Caco-2 (cell line): ENCODE data around the gene CYP20A1. TPM values are rescaled to one million over a fixed set of nuclear protein-coding genes. Genes with fewer than 3 reads are reported as not detected.

Source experiments
- BruUV-seq: library from RNA; stranded (reverse); fragments of 400-500 nt; replicated peaks from 2 replicates; lab custom pipeline; 2021; lab: Mats Ljungman, UMichigan
- CTCF ChIA-PET: fragments of 300-600 bp; sonication (Branson Sonifier 250); formaldehyde crosslinking; loops from one replicate; lab custom pipeline; 2022; ENCODE audit warnings: antibody characterized with exemption; lab: Charles Lee
- POLR2A ChIA-PET: fragments of 300-600 bp; sonication (Branson Sonifier 250); formaldehyde crosslinking; loops from one replicate; lab custom pipeline; 2022; ENCODE audit warnings: antibody characterized with exemption; lab: Charles Lee
- DNase-seq, 2 experiments: peaks; one replicate each; pipeline versions ENCODE4 v3.0.0 to v3.0.0-alpha.2; 2020 to 2022
- H3K27me3 ChIP-seq: replicated peaks from 2 replicates; pipeline ENCODE4 v1.6.0; 2011; ENCODE audit warnings: low read length; ENCODE audit not compliant: control insufficient read depth, insufficient read depth
- H3K36me3 ChIP-seq: 2 replicates; pipeline ENCODE4 v1.5.1; 2011; ENCODE audit warnings: low read length; ENCODE audit not compliant: control insufficient read depth, insufficient read depth
- H3K4me1 ChIP-seq: fragments of 250-450 bp; sonication (Bioruptor Pico); 2 replicates; pipeline ENCODE4 v1.5.1; 2020; ENCODE audit warnings: mild to moderate bottlenecking
- H3K4me3 ChIP-seq: 2 replicates; pipeline ENCODE4 v1.5.1; 2011; ENCODE audit warnings: low read depth, mild to moderate bottlenecking, control low read depth, low read length
- H3K9me3 ChIP-seq: fragments of 250-450 bp; sonication (Bioruptor Pico); 2 replicates; pipeline ENCODE4 v1.5.1; 2020; ENCODE audit warnings: mild to moderate bottlenecking, moderate library complexity
- H3K27ac Mint-ChIP-seq: one replicate; pipeline ENCODE4 v1.8.0; 2022; ENCODE audit warnings: mixed read lengths; ENCODE audit not compliant: unreplicated experiment
- H3K27me3 Mint-ChIP-seq: one replicate; pipeline ENCODE4 v1.8.0; 2022; ENCODE audit warnings: mixed read lengths; ENCODE audit not compliant: insufficient read depth, unreplicated experiment
- H3K36me3 Mint-ChIP-seq: one replicate; pipeline ENCODE4 v1.8.0; 2022; ENCODE audit warnings: mild to moderate bottlenecking, mixed read lengths; ENCODE audit not compliant: insufficient read depth, unreplicated experiment
- H3K4me1 Mint-ChIP-seq: one replicate; pipeline ENCODE4 v1.8.0; 2022; ENCODE audit warnings: low read depth, mixed read lengths; ENCODE audit not compliant: unreplicated experiment
- H3K4me3 Mint-ChIP-seq: one replicate; pipeline ENCODE4 v1.8.0; 2022; ENCODE audit warnings: mild to moderate bottlenecking, moderate library complexity, mixed read lengths; ENCODE audit not compliant: unreplicated experiment
- H3K9me3 Mint-ChIP-seq: one replicate; pipeline ENCODE4 v1.8.0; 2022; ENCODE audit warnings: mixed read lengths; ENCODE audit not compliant: unreplicated experiment
- CTCF ChIP-seq, 2 experiments: fragments of 200-600 bp in 1 of 2; IDR thresholded peaks; 1 replicate in 1 of 2; 2 replicates in 1 of 2; pipeline versions ENCODE4 v1.5.1 to v1.8.0; 2011 to 2022; ENCODE audit warnings: antibody characterized with exemption in 1 of 2, control low read depth in 1 of 2, inconsistent platforms in 1 of 2, low read depth in 1 of 2, low read length in 1 of 2, mild to moderate bottlenecking in 1 of 2, moderate library complexity in 1 of 2; ENCODE audit not compliant: insufficient read depth in 1 of 2, severe bottlenecking in 1 of 2, unreplicated experiment in 1 of 2
- intact Hi-C: fragments of 100-400 bp; cut with micrococcal nuclease; formaldehyde crosslinking; loops from one replicate; pipeline ENCODE4 v1.10.0; 2022; ENCODE audit not compliant: unreplicated experiment
- total RNA-seq: library from RNA; stranded (reverse); gene quantifications from 2 replicates; pipeline ENCODE4 v1.2.3, GENCODE V29; 2022

CYP20A1 gene
- total RNA-seq, 1 experiment from 2014 or later = 39.3 TPM

GRCh38 chr2:203237346-203238238 is 1.2 kb upstream of the CYP20A1 start:
- no peaks in the 10 kb centered on the region for H3K36me3 ChIP-seq
- Mint-ChIP-seq H3K9me3 (no peaks in the 10 kb centered on the region), H3K36me3 (peaks cover 24% of the 10 kb centered on the region), H3K27me3 (no peaks in the 10 kb centered on the region), H3K4me1 (peaks cover 15% of the 10 kb centered on the region), H3K4me3 (peak overlapping the region; percentile 97), H3K27ac (peak overlapping the region; percentile 97)
- TSS peak; percentile 54 for BruUV-seq
- H3K27me3 ChIP-seq = no peaks in the 10 kb centered on the region
- no peak for DNase-seq
- H3K4me1 ChIP-seq = peaks cover 11% of the 10 kb centered on the region; the same call in 1 of the 2 replicates
- TF ChIP-seq CTCF (IDR thresholded peaks at IDR 0.05; ENCODE audit: insufficient read depth in 1 of 2, low read depth in 1 of 2, low read length in 1 of 2, severe bottlenecking in 1 of 2, unreplicated experiment in 1 of 2) = no peak
- intact Hi-C loops = loop anchor here (1.0 to 5.0 kb wide), 3 partner anchors 12 to 325 kb away; partner anchors contain the start of genes ABI2, CARF and WDR12
- H3K9me3 ChIP-seq = no peaks in the 10 kb centered on the region
- POLR2A ChIA-PET = interaction anchor here (0.6 to 0.7 kb wide), 2 partner anchors 576 to 620 kb away, joined by 4 read pairs; no protein-coding TSS in a partner anchor
- peak overlapping the region; percentile 65 for H3K4me3 ChIP-seq
- CTCF ChIA-PET = interaction anchor here (0.5 to 0.8 kb wide), 4 partner anchors 77 to 677 kb away, joined by 3 to 8 read pairs (median 3); no protein-coding TSS in a partner anchor

GRCh38 chr2:203238292-203238703 is 520 bp upstream of the CYP20A1 start:
- H3K27me3 ChIP-seq = no peaks in the 10 kb centered on the region
- ChIA-PET POLR2A (interaction anchor here (0.6 to 0.7 kb wide), 2 partner anchors 575 to 619 kb away, joined by 4 read pairs; no protein-coding TSS in a partner anchor), CTCF (interaction anchor here (0.5 to 1.3 kb wide), 4 partner anchors 13 to 586 kb away, joined by 3 to 8 read pairs (median 4); no protein-coding TSS in a partner anchor)
- DNase-seq = no peak
- H3K4me3 Mint-ChIP-seq = peak overlapping the region; percentile 97
- H3K4me1 ChIP-seq = peaks cover 11% of the 10 kb centered on the region; the same call in 1 of the 2 replicates
- intact Hi-C loops = loop anchor here (1.0 to 5.0 kb wide), 3 partner anchors 13 to 326 kb away; partner anchors contain the start of genes ABI2, CARF and WDR12
- no peaks in the 10 kb centered on the region for H3K9me3 Mint-ChIP-seq
- H3K36me3 Mint-ChIP-seq = peaks cover 31% of the 10 kb centered on the region
- no TSS peak for BruUV-seq
- H3K36me3 ChIP-seq = no peaks in the 10 kb centered on the region
- peak overlapping the region; percentile 65 for H3K4me3 ChIP-seq
- H3K4me1 Mint-ChIP-seq = peaks cover 15% of the 10 kb centered on the region
- H3K27me3 Mint-ChIP-seq = no peaks in the 10 kb centered on the region
- H3K9me3 ChIP-seq = no peaks in the 10 kb centered on the region
- no peak for TF ChIP-seq CTCF (IDR thresholded peaks at IDR 0.05; ENCODE audit: insufficient read depth in 1 of 2, low read depth in 1 of 2, low read length in 1 of 2, severe bottlenecking in 1 of 2, unreplicated experiment in 1 of 2)
- peak overlapping the region; percentile 97 for H3K27ac Mint-ChIP-seq

GRCh38 chr2:203240491-203240890 is 1.7 kb downstream of the CYP20A1 start:
- peaks cover 15% of the 10 kb centered on the region for H3K4me1 Mint-ChIP-seq
- no TSS peak for BruUV-seq
- Histone ChIP-seq H3K4me1 (peaks cover 11% of the 10 kb centered on the region; the same call in 1 of the 2 replicates), H3K9me3 (no peaks in the 10 kb centered on the region), H3K36me3 (no peaks in the 10 kb centered on the region), H3K27me3 (no peaks in the 10 kb centered on the region), H3K4me3 (peak overlapping the region; percentile 65)
- H3K4me3 Mint-ChIP-seq = peak overlapping the region; percentile 97
- no peak for DNase-seq
- no peak for TF ChIP-seq CTCF (IDR thresholded peaks at IDR 0.05; ENCODE audit: insufficient read depth in 1 of 2, low read depth in 1 of 2, low read length in 1 of 2, severe bottlenecking in 1 of 2, unreplicated experiment in 1 of 2)
- no peak overlapping the region for H3K27ac Mint-ChIP-seq
- CTCF ChIA-PET = no interaction called here
- POLR2A ChIA-PET = no interaction called here
- no peaks in the 10 kb centered on the region for H3K9me3 Mint-ChIP-seq
- H3K27me3 Mint-ChIP-seq = no peaks in the 10 kb centered on the region
- H3K36me3 Mint-ChIP-seq = peaks cover 41% of the 10 kb centered on the region
- intact Hi-C loops = no loop called here
